Measurements from ENCODE around the gene NAB1.
"Not testable (repeated sequence)": the region's sequence is repeated elsewhere in the genome, so short reads cannot be mapped to it uniquely, and the experiment has no call there.

Gene NAB1

DNA sequence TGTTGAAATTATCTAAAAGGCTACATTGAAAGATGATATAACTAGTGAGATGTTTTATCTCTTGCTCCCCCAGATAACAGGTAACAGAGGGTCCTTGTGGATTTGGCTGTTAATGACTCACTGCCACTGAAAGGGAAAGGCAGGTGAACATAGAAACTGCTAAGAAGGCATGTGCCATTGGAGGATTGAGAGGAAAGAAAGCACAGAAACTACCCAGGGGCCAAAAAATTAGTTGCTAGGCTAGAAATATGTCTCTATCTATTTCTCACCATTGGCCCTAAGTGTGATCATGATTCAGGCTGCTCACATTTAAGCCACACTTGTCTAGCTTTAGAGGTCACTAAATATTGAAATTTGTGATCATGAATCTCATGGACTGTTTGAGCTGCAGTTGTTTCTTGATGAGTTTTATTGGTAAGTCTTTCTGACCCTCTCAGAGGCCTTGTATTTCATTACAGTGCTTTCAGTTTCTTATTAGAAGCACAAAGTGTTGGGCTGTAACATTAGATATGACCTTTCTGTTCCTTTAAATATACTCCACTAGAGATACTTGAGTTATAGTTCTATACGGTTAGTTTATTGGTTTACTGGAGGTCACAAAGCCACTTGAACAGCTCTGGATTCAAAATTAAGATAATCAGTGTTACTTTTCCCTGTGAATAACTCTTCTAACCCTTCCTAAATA lies 26.2 kb downstream of the NAB1 start:
- no peak for DNase-seq (ENCODE audit: low read depth)

DNA sequence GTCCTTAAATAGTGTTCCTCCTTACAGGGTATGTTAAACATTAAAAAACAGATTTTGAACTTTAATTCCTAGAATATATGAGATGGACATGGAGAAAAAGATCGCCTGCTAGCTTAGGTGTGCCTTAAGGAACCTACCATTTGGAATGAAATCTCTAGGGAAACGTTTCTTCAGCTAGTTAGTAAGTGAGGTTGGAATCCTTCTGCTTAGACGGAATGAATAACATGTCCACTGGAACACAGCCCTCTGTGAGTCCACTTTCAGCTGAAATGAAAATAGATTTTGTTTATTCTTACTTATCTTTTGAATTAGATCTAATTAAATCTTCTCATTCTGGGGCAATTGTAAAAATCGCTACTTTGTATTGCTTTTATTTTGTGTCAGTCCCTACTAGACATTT lies 28.4 kb downstream of the NAB1 start:
- DNase-seq (ENCODE audit: low read depth): no peak

DNA sequence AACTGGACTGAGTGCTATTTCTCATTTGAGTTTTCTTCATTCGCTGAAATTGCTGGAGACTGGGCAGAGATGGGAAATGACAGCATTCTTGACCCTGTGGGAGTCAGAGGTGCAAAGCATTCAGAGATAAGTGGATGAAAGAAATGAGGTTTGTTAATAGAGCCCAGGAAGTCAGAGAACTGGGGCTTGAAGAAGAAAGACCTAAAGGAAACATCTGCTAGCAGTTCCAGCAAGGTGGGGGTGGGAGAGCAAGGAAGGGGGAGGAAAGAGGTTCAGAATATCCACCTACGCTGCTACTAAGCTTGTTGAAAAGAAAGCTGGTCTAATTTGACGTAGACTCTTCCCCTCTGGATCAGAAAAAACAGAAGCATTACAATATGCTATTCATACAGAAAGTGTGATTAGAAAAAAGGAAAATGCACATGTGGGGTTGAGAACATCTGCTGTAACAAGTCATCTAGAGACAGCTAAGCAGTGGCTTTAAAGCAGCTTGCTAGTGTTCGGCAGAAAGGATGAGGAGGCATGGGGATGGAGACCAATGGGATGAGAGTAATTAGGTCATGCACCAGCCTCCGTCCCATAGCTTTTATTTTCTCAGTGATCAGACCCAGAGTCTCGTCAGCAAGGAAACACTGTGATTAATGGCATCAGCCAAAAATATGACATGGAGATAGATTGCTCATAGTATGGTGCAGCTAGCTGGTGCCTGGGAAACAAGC lies 29.7 kb downstream of the NAB1 start:
- no peak for DNase-seq (ENCODE audit: low read depth)

DNA sequence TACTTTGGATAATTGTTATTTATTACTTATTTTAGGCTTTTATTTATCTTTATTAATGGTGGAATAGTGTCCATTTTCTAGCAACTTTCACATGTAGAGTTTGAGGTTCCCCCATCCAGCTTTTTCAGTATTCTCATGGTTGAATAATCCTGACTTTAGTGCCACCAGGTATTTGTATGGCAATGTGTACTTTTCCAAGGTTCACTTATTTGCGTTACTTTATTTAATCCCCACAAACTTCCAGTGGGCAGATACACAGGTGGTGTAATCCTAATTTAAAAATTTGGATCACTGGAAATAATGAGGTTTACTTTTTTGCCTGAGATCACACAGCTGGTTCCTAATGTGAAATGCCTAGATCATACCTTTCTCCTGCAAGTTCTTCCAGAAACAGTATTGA lies 30.5 kb downstream of the NAB1 start:
- DNase-seq (ENCODE audit: low read depth): no peak

DNA sequence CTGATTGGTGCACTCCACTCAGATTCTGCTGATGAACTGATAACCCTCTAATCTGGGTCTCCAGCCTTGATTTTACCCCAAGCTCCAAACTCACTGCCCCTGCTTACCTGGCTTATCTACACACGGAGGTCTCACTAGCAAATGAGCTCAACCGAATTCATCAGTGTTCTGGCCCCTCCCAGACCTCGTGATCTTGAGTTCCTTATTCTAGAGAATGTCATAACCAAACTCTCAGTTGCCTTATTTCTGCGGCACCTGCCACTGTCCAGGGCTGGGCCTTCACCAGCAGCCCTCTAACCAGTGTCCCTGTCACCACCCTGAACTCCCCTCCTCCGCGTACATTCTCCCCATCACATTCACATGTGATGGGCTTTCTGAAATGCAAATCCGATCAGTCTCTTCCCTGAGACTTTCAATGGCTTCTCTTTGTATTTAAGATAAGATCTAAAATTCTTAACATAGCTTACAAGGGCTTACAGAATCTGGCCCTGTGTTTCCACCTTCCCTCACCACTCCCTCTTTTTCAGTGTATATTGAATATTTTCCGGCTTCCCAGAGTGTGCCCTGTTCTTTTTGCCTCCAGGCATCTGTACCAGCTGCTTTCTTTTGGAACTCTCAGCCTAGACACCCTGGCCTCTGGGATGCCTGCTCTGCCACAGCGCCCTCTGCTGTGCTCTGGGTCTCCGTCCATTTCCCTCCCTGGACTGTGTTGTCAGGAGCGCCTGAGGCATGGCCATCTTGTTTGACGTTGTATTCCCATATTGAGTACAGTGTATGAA lies 31.1 kb downstream of the NAB1 start:
- DNase-seq (ENCODE audit: low read depth): no peak

DNA sequence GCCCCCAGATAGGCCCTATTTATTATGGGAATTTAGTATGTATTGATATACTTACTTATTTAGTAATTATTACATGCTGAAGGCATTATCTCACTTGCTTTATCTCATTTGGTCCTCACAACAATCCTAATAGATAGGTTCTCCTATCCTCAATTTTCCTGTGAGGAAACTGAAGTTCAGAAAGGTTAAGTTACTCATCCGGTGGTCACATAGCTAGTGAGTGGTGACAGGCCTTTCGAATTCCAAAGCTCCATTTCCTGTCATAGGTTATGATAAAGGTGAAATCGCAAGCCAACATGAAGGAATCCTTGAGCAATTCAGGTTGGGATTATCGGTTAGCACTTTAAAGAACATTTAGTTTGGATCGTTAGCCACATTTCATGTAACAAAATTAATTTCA lies 33.3 kb downstream of the NAB1 start:
- DNase-seq (ENCODE audit: low read depth): no peak

DNA sequence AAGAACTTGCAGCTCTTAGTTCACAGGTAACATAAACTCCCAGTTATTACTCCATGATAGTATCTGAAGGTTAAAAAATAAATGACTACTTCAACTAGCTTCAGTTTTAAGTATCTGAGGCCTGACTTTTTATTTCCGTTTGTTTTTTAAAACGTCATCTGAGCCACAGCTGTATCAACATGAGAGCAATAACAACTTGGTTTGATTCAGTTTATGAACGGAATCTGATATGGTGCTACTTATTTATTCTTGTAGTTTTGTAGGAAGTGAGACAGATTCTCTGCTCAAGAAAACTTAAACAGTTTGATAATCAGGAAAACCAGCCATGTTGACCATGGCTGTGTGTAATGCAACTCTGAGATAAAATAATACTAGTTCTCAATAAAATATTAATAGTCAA lies 34.9 kb downstream of the NAB1 start:
- DNase-seq (ENCODE audit: low read depth): no peak

DNA sequence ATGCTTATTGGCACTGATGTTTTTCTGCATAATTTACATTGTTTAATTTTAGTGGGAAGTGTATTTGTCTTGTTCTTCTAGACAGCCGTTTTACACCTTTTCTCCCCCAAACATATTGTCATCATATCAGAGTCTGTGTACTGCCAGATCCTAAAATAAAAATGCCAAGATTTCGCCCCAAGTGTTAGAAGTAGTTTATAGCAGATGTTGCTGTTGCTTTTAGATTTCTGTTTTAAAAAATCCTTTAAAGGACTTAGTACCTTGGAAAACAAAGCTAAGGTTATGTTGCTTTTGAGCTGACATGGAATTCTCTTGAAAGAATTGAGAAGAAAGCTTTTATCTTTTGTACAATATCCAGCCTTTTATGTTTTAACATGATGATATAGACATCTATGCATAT lies 36.0 kb downstream of the NAB1 start:
- no peak for DNase-seq (ENCODE audit: low read depth)

DNA sequence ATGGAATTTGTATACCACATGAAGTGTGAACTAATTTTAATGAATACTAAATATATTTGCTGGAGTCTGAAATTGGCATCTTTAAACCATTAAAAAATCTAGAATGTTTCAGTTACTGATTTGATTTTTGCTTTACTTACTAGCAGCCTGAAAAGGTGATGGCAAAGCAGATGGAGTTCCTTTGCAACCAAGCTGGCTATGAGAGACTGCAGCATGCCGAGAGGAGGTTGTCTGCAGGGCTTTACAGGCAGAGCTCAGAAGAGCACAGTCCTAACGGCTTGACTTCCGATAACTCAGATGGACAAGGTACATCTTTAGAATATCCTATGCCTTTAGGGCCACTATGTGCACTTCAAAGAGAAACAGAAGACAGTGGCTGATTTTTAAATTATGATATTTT lies 36.5 kb downstream of the NAB1 start:
- no peak for DNase-seq (ENCODE audit: low read depth)

DNA sequence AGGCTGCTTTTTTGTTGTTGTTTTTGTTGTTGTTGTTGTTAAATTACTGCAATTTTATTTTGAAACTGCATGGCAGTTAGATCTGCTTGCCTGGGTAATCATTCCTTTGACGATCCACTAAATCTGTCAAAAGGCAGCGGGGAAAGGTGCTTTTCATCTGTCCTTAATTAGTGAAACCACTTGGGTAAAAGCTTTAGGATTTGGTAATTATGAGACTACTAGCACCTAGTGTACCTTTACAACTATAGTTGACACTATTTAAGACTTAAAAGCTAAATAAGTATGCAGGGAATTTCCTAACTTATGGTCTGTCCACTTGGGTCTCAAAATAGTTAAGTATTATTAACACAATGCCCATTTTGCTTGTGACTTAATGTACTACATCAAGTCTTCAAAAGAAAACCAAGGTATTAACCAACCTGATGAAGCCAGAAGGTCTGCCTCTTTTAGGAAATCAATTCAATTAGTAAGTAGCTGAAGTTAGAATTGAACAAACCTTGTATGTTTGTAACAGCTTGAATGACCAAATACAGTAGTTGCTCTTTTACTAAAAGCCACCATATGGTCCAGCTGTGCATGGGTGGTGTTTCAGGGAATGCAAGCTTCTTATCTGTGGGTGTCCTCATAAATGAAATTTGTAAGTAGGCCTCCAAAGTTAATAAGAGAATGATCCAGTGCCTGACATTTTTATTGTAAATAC lies 44.8 kb downstream of the NAB1 start:
- no peak for DNase-seq (ENCODE audit: low read depth)

DNA sequence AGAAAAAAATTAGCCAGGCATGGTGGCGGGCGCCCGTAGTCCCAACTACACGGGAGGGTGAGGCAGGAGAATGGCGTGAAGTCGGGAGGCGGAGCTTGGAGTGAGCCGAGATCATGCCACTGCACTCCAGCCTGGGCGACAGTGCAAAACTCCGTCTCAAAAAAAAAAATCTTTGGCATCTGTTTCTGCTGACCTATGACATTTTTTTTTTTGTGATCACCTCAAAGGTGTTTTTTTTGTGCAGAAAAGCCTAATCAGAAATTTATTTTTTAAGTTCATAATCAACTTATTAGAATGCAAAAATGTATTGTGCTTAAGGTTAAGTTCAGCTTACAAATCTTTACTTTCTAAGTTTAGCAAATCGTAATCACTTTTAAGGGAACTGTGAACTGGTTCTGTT lies 45.6 kb downstream of the NAB1 start:
- no peak for DNase-seq (ENCODE audit: low read depth)

DNA sequence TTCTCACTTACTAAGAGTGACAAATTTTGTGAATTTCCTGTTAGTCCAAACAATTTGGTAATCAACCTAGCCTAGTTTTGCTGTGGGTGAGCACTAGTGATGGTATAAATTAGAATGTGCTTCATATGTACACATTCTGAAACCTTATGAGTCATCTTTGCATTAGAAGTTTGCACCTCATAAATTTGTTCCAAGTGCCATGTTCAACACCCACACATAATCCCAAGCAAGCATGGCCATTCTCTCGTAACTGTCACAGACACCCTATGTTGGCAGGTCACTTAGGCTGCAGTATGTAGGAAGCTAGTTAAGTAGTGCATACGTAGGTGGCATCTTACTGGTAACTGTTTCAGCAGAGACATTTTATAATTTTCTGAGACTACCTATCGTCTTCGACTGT lies 46.9 kb downstream of the NAB1 start:
- DNase-seq (ENCODE audit: low read depth): no peak

DNA sequence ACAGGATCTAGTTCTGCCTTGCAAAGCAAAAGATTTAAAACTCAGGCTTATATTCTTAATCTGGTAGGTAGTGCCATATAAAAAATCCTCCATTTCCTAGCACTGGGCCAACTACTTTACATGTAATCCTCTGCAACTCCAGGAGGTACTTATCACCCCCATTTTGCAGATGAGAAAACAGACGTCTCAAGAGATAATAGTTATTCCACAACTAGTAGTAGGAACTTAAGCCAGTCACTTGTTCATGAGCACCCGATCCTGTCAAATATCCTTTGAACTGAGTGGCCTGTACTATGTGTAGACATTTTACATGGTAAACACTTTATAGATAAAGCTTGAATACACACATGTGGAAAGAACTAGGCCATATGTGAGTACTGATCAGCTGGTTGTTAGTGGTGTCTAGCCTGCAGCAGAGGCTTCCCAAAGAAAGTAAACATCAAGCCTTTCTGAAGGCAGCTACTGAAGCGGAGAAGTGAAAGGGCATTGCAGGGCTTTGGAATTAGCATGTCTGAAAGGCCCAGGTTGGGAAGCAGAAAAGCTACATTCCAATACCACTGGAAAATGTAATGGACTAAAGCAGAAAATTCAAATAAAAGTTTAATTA lies 48.0 kb downstream of the NAB1 start:
- DNase-seq (ENCODE audit: low read depth): no peak

DNA sequence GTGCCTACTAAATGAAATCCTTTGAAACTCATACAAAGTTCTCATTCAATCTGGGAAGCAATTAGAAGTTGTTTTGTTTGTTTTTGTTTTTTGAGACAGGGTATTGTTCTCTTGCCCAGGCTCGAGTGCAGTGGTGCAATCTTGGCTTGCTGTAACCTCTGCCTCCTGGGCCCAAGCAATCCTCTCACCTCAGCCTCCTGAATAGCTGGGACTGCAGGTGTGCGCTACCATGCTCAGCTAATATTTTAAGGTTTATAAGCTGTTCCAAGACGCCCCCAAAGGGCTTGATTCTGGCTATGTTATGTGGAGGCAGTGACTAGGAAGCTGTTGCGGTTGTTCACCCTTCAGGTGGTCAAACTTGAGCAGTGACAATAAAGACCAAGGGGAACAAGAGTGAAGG lies 48.5 kb downstream of the NAB1 start:
- DNase-seq (ENCODE audit: low read depth): no peak

DNA sequence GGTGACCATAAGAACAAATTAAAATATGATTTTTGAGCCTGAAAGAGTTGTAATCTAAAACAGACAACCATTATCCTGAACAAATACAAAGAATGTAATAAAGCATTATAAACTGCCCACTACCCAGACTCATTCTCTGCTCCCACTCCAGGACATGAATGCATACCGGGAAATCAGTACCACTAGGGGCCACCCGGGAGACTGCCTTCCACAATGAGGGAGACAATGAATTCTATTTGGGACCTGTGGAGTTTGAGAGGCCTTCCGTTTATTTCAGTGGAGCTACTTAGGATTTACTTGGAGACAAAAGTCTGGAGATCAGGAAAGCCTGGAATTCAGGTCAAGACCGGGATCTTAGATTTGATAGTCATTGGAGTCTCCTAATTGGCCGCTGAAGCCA lies 50.0 kb downstream of the NAB1 start:
- no peak for DNase-seq (ENCODE audit: low read depth)

DNA sequence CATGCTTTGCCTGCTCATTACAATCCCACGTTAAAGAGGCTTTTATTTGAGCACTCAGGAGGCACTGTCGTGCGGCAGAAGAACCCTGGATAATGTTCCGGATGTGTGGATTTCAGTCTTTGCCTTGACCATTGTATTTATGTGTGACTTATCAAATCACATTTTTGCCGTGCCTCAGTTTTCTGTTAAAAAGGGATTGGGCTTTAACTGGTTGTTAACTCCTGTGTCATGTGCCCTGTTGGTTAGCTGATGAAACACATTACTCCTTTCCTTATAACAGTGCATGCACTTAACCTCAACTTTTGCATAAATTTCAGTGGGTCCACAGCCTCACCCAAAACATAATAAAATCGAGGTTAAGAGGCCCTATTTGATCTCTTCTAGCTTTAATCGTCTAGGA lies 52.7 kb downstream of the NAB1 start:
- no peak for DNase-seq (ENCODE audit: low read depth)

DNA sequence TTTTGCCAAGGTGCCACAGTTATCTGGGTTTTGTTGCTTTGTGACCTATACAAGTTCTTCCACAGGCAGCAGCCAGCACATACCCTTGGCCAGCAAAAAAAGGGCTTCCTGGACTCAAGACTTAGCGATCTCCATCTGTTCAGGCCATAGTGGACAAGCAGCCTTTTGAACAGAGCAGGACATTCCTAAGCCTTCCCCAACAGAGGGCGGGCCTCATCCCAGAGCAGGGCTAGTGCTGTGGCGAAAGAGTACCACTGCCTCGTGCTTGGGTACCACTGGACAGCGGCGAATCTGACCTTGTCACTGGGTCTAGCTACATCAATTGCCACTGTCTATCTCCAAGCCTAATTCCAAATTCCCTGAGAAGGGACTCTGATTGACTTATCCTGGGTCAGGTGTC lies 56.4 kb downstream of the NAB1 start:
- DNase-seq (ENCODE audit: low read depth): no peak

DNA sequence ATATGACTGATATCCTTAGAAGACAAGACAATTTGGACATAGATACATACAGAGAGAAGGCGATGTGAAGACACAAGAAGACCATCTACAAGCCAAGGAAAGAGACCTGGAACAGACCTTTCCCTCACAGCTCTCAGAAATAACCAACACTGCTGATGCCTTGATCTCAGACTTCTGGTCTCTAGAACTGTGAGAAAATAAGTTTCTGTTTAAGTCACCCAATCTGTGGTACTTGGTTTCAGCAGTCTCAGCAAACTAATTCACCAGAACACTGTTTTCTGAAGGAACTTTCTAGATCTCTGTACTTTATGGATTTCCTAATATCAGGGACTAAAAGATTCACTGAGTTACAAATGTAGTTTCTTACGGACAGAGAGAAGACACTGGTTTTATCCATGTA lies 58.8 kb downstream of the NAB1 start:
- DNase-seq (ENCODE audit: low read depth): no peak

DNA sequence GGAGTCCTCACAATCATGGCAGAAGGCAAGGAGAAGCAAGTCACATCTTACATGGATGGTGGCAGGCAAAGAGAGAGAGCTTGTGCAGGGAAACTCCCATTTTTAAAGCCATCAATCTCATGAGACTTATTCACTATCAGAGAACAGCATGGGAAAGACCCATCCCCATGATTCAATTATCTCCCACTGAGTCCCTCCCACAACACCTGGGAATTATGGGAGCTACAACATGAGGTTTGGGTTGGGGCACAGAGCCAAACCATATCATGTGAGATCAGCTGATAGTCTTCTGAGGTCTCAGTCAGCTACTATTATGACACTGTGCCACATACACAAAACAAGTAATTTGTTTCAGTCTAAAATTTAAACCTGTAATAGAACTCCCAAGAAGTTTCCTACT lies 59.8 kb downstream of the NAB1 start:
- DNase-seq (ENCODE audit: low read depth): not testable (repeated sequence)

DNA sequence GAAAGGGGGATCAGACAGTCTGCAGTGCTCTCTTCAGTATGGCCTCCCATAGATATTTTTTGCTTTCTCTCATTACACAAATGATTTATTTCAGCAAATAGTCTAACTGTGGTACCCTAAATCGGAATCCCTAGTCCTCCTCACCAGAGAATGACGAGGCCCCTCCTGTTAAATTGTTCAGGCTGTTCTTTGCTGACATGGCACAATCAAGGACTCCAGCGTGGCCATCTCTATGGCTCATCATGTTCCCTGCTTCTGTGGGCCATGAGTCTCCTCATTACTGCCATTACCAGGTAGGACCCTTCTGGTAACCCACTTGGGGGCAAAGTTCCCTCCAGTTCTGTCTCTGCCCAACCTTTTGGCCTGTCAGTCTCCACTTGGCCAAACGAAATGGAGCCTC lies 62.2 kb downstream of the NAB1 start:
- DNase-seq (ENCODE audit: low read depth): no peak

DNA sequence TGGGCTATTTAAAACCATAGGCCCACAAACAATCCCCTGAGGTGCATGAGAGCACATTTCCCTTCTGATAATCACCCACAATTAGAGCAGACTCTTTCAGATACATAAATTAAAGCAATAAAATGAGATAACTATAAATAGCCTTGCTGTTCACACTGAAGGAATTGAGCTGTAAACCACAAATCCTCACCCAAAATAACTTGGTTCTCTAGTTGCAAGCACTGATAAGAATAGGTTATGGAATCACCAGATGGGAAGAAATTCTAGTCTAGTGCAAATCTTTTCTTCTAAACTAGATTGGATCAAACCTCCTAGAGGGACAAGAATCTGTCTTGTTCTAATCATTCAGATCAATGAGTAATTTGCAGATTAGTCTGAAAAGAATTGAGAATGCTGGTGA lies 64.6 kb downstream of the NAB1 start:
- DNase-seq (ENCODE audit: low read depth): no peak

DNA sequence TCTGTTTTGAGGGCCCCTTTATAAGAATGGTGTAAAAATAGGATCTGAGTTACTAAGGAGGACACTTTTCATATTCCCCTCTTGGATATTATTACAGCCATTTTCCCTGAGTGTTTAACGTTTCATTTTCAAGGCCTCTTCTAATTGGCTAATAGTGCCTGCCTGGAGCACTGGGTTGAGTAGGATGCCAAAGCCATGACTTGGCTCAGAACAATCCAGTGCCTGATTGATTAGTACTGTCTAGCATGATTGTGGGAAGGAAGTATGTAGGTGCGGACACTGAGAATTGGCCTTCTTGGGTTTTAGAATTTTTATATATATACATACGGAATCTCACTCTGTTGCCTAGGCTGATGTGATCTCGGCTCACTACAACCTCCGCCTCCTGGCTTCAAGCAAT lies 66.1 kb downstream of the NAB1 start:
- no peak for DNase-seq (ENCODE audit: low read depth)

Measured in HS-27A (cell line).